Esophagus muscularis mucosa (tissue), 4 donors: ENCODE results near the gene UMODL1. TPM values are rescaled to one million over a fixed set of nuclear protein-coding genes. Genes with fewer than 3 reads are reported as not detected.

Experiments used
- DNase-seq: peaks from one replicate; pipeline ENCODE4 v3.0.0-alpha.2; 2017; ENCODE audit errors: extremely low spot score
- H3K27ac ChIP-seq, 4 donors: fragments of 200-600 bp; sonication (generic); replicated peaks in 1 of 4; 1 replicate in 3 of 4; 2 replicates in 1 of 4; pipeline ENCODE4 v1.5.1; 2016 to 2019; ENCODE audit warnings: mild to moderate bottlenecking in 1 of 4
- H3K27me3 ChIP-seq, 4 donors: fragments of 200-600 bp; sonication (generic); one replicate each; pipeline versions ENCODE4 v1.5.1 to v1.6.0; 2016 to 2019
- H3K36me3 ChIP-seq, 4 donors: fragments of 200-600 bp; sonication (generic); one replicate each; pipeline ENCODE4 v1.5.1; 2016 to 2019
- H3K4me1 ChIP-seq, 4 donors: fragments of 200-600 bp; sonication (generic); one replicate each; pipeline ENCODE4 v1.5.1; 2016 to 2019
- H3K4me3 ChIP-seq, 4 donors: fragments of 200-600 bp; sonication (generic); 1 replicate in 2 of 4; 2 replicates in 2 of 4; pipeline ENCODE4 v1.5.1; 2016 to 2019; ENCODE audit warnings: mild to moderate bottlenecking in 4 of 4, moderate library complexity in 1 of 4
- H3K9me3 ChIP-seq, 4 donors: fragments of 200-600 bp; sonication (generic); 1 replicate in 3 of 4; 2 replicates in 1 of 4; pipeline ENCODE4 v1.5.1; 2016 to 2019
- EP300 ChIP-seq: sonication (generic); formaldehyde crosslinking; IDR thresholded peaks from one replicate; pipeline ENCODE4 v1.6.1; 2017; ENCODE audit warnings: antibody characterized with exemption
- POLR2A ChIP-seq: fragments of 450-650 bp; IDR thresholded peaks from one replicate; pipeline ENCODE4 v1.6.1; 2017; ENCODE audit warnings: antibody characterized with exemption, moderate library complexity, mild to moderate bottlenecking, low read depth
- POLR2AphosphoS5 ChIP-seq, 2 donors: sonication (generic); formaldehyde crosslinking; IDR thresholded peaks; one replicate each; pipeline ENCODE4 v1.6.1; 2017; ENCODE audit warnings: antibody characterized with exemption in 2 of 2
- WGBS: methylation state at CpG from one replicate; pipeline ENCODE4 v1.1.5; 2018; 5-methylcytosine and 5-hydroxymethylcytosine counted together
- intact Hi-C: fragments of 100-400 bp; cut with DNase I; formaldehyde crosslinking; loops from one replicate; pipeline ENCODE4 v1.15.1; 2023
- total RNA-seq, 4 donors: library from RNA; depleted of rRNA; stranded (reverse); fragments of >200 nt; gene quantifications; one replicate each; pipeline versions ENCODE4 v1.1.0 to v1.2.1, GENCODE V29; 2016
- TF ChIP-seq, protein P1 (sequence below), 3 experiments: fragments of 200-600 bp in 2 of 3; fragments of 450-650 bp in 1 of 3; sonication (generic) in 2 of 3; IDR thresholded peaks; one replicate each; pipeline ENCODE4 v1.5.1; 2017 to 2019; ENCODE audit warnings: antibody characterized with exemption in 3 of 3, mild to moderate bottlenecking in 2 of 3, moderate library complexity in 1 of 3

Gene UMODL1
- total RNA-seq, 4 donors from 2014 or later, result 0.13 TPM; not detected in 3

DNA sequence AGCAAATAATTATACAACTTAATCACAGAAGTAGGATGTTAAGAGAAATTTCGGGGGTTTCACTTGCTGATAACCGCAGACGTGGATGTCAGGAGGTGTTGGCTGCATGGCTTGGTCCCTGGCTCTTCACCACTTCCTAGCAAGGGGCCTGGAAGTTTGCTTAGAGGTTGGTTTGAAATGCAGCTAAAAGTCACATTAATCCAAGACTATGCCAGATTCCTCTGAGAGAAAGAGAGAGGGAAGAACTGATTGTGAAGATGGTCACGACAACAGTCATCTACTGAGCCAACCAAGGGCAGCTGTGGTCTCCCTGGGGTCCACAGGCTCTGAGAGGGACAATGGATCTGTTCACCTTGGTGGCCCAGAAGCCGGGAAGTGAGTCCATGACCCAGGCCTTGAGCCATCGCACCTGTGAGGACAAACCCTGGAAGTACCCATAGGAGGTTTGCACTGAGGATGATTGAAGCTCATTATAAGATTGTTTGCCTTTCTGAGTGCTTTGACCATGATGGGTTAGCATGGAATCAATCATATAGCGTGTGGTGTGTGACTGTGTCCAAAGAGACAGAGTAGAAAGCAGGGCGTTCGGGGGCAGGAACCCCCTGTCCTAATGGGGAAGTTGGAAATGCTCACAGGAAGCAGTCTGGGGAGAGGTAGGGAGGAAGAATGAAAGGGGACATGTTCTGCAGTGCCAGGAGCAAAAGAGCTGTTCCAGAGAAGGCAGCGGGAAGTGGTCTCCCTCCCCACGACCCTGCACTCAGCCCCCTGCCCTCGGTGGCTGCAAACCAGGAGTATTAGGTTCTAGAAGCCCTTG is 47.1 kb downstream of the UMODL1 start:
- TF ChIP-seq, protein P1, sequence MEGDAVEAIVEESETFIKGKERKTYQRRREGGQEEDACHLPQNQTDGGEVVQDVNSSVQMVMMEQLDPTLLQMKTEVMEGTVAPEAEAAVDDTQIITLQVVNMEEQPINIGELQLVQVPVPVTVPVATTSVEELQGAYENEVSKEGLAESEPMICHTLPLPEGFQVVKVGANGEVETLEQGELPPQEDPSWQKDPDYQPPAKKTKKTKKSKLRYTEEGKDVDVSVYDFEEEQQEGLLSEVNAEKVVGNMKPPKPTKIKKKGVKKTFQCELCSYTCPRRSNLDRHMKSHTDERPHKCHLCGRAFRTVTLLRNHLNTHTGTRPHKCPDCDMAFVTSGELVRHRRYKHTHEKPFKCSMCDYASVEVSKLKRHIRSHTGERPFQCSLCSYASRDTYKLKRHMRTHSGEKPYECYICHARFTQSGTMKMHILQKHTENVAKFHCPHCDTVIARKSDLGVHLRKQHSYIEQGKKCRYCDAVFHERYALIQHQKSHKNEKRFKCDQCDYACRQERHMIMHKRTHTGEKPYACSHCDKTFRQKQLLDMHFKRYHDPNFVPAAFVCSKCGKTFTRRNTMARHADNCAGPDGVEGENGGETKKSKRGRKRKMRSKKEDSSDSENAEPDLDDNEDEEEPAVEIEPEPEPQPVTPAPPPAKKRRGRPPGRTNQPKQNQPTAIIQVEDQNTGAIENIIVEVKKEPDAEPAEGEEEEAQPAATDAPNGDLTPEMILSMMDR (IDR thresholded peaks at IDR 0.05), result no peak
- TF ChIP-seq POLR2AphosphoS5 (IDR thresholded peaks at IDR 0.05) (no peak), EP300 (no peak), POLR2A (no peak)
- DNase-seq, result no peak
- Histone ChIP-seq H3K9me3 (no peaks in the 10 kb centered on the region), H3K36me3 (no peaks in the 10 kb centered on the region), H3K27me3 (peaks cover 0 to 75% (median 9%) of the 10 kb centered on the region in 4 donors), H3K4me3 (no peak overlapping the region), H3K27ac (no peak overlapping the region), H3K4me1 (peaks cover 6 to 11% (median 7%) of the 10 kb centered on the region in 4 donors)
- WGBS, result 62% methylated on average over 12 of the region's 12 CpGs
- intact Hi-C loops, result loop anchor here (2.0 to 10.0 kb wide), 3 partner anchors 111 to 301 kb away; no protein-coding TSS in a partner anchor

DNA sequence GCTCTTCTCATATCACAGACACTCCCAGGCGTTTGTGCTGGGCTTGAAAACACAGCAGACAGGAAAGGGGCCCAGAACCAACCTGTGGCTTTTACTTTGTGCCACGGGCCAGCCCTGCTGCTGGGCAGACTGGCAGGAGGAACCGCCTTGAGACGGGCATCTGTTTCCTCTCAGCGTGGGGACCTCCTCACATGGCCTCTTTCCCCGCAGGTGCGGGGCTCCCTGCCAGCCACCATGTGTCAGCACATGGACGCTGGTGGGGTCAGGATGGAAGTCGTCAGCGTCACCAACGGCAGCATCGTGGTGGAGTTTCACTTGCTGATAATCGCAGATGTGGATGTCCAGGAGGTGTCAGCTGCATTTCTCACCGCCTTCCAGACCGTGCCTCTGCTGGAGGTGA is 47.8 kb downstream of the UMODL1 start:
- DNase-seq, result no peak
- Histone ChIP-seq H3K4me3 (no peak overlapping the region), H3K9me3 (no peaks in the 10 kb centered on the region), H3K4me1 (peaks cover 5 to 9% (median 6%) of the 10 kb centered on the region in 4 donors), H3K27ac (no peak overlapping the region), H3K27me3 (peaks cover 0 to 75% (median 9%) of the 10 kb centered on the region in 4 donors), H3K36me3 (no peaks in the 10 kb centered on the region)
- 20% methylated on average over 10 of the region's 15 CpGs for WGBS
- intact Hi-C loops, result loop anchor here (2.0 to 10.0 kb wide), 3 partner anchors 112 to 302 kb away; no protein-coding TSS in a partner anchor
- no peak for TF ChIP-seq EP300
- TF ChIP-seq, protein P1 (IDR thresholded peaks at IDR 0.05), result no peak
- TF ChIP-seq POLR2AphosphoS5 (IDR thresholded peaks at IDR 0.05), result no peak
- TF ChIP-seq POLR2A, result no peak

DNA sequence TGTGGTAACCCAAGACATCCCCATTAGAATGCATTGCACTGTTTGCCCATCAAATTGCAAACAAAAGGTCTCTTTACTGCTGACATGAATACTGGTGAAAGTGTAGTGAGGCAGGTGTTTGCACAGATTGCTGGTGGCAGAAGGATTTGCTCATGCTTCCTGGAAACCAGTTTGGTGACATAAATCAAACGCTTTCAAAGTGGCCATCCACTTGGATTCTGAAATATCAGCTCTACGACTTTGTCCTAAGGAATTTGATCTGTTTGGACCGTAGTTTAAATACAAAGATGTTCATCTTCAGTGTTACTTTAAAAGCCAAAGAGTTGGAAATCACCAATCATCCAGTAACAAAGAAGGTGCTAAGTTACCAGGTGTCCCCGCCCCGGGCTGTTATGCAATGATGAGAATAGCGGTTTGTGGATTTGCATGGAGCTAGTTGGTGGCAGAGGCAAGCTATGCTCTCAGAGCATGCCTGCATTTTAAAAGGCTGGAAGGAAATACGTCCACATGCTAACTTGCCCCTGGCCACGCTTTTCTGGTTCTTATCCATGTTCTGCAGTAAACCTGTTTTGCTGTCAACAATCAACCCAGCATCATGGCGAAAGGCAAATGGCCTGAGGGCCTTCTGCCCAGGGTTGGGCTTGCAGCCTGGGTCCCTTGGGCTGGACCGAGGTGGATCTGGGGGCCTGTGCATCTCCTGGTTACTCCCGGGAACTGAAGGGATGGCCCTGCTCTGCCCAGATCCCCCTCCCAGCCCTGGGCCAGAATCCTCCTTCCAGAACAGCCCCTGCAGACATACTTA is 49.2 kb downstream of the UMODL1 start:
- Histone ChIP-seq H3K27ac (no peak overlapping the region), H3K36me3 (no peaks in the 10 kb centered on the region), H3K27me3 (peaks cover 0 to 75% (median 11%) of the 10 kb centered on the region in 4 donors), H3K9me3 (no peaks in the 10 kb centered on the region), H3K4me1 (peaks cover 5 to 7% (median 6%) of the 10 kb centered on the region in 4 donors), H3K4me3 (no peak overlapping the region)
- TF ChIP-seq, protein P1 (IDR thresholded peaks at IDR 0.05), result no peak
- TF ChIP-seq POLR2AphosphoS5 (IDR thresholded peaks at IDR 0.05) (no peak), EP300 (no peak), POLR2A (no peak)
- DNase-seq, result no peak
- intact Hi-C loops, result no loop called here
- WGBS, result 59% methylated on average over 8 of the region's 11 CpGs

GRCh38 chr21:42120903-42121535 is 49.9 kb downstream of the UMODL1 start:
- TF ChIP-seq POLR2A (no peak), EP300 (no peak), POLR2AphosphoS5 (IDR thresholded peaks at IDR 0.05) (no peak)
- TF ChIP-seq, protein P1 (IDR thresholded peaks at IDR 0.05), result no peak
- intact Hi-C loops, result no loop called here
- no peak for DNase-seq
- Histone ChIP-seq H3K27me3 (peaks cover 0 to 77% (median 14%) of the 10 kb centered on the region in 4 donors), H3K4me3 (no peak overlapping the region), H3K9me3 (no peaks in the 10 kb centered on the region), H3K4me1 (peaks cover 5 to 7% (median 6%) of the 10 kb centered on the region in 4 donors), H3K36me3 (no peaks in the 10 kb centered on the region), H3K27ac (no peak overlapping the region)
- WGBS, result 40% methylated on average over 13 of the region's 13 CpGs
